Activated CD4-positive, alpha-beta T cell treated with anti-CD3 and anti-CD28 coated beads, Interleukin-2, amount 50 U/mL, for 1 hour (primary cell): ENCODE data around the gene RASAL1.
A peak's percentile ranks its signal among the peaks of the same experiment; 100 is the strongest.

Experiments used
- DNase-seq: peaks from one replicate; pipeline ENCODE4 v3.0.0-alpha.2; 2020

The RASAL1 gene

DNA sequence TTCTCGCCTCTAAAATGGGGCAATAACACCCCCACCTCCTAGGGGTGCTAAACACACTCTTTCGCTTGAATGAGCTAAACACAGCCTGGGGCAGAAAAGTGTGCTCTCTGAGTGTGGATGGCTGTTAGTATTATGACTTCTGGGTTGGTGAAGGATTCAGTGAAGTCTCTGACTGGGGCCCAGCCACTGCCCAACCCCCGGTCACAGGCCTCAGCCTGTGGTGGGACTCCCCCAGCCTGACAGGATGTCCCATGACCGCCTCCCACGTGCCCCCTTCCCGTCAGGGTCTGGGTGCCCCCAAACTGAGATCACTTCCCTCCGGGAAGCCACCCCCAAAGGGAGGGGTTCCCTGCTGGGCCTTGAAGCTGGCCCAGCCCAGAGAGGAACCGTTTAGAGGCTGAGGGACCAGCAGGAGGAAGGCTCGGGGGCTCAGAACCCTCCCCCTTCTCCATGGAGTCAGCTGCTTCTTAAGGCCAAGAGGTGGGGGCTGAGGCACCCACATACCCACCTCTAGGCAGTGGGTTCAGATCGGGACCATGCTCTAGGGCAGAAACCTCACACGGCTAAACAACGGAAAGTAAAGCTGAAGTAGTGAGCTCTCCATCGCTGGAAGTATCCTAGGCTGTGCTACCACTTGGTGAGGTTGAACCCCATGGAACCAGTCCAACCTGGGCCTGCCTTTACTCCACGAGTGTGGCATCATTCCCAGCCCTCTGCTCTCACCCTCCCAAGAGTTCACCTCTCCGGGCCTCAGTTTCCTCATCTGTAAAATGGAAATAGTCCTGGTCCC lies 65.2 kb downstream of the RASAL1 start:
- no peak for DNase-seq

DNA sequence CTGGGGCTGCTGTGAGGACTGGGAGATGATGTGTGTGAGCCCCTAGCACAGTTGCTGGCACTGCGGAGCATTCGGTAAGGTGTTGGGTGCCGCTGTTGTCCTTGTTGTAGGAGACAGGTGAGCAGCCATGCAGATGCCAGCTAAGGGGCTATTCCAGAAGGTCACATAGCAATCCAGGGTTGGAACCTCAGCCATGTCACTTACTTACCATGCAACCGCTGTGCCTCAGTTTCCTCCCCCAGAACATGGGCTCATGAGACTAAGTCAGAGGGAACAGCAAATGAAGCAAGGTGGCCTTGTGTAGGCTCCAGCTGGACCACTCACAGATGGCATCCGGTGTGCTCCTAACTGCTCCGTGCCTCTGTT lies 65.8 kb downstream of the RASAL1 start:
- no peak for DNase-seq

DNA sequence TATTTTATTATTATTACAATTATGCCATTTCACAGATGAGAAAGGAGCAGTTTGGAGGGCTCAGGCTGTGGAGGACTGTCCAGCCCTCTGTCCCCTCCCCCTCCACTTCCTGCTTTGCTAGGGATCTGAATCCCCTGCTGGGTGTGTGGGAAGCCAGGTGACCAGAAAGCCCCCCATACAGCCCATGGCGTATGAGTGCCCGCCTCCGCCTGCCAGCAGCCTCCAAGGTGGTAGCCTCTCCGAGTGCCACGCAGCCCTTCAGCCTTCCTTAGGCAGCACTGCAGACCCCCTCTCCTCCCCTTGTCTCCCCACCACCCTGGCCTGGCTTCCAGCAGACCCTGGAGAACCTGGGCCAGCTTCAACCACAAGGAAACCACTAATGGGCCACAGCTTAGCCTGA lies 66.4 kb downstream of the RASAL1 start:
- no peak for DNase-seq

DNA sequence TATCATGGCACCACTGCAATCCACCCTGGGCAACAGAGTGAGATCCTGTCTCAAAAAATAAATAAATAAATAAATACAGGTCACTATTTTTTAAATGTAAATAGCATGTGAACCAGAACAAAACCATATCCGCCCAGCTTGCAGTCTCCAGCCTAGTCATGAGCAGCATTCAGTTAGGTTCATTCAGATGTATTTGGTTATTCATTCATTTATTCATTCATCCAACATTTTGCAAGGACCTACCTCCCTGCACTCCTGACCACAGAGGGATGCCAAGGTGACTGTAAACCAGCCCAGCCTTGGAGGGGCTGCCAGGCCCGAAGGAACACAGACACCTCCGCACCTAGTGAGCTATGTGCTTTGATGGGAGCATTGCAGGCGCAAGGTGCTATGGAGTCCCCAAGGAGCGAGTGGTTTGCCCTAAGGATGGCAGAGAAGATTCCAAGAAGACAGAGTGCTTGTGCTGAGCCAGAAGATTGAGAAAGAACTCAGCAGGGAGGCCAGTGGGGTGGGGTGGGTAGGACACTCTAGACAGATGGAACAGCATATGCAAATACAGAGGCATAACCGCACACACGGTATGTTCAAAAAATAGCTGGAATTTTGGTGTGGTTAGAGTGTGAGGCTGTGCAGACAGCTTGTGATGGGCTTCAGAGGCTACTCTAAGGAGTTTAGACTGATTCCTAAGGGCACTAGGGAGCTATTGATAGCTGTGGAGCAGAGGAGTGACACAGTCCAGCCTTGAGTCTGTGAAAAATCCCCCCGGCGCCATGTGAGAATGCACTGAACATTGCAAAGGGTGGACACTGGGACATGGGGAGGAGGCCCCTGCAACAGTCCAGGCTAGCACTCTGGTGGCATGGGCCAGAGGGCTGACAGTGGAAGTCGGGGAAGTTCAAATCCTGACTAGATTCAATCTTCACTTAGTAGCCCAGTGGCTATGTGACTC lies 67.3 kb downstream of the RASAL1 start:
- no peak for DNase-seq

DNA sequence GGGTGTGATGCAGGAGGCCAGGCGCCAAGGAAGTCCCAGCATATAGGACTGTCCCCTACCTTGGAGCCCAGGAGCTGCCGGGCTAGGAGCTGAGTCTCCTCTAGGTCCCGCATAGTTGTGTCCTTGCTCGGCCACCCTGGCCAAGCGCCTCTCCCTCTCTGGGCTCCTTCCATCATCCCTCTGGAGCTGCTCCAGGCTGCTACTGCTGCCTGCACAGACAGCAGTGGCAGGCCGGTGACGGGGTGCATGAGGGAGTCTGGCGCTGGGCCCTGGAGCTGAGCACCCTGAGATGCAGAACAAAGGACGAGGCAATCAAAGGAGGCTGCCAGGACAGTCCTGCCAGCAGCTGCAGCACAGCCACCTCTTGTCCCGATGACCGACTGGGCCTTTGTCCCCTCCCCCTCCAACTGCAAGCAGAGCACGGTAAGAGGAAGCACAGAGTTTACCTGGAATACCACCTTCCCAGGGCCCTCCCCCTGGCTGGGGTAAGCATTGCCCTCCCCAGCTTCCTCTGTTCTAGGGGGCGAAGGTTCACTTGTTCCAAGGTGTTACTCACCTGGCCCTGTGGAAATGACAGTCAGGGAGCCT lies 68.7 kb downstream of the RASAL1 start:
- no peak for DNase-seq

DNA sequence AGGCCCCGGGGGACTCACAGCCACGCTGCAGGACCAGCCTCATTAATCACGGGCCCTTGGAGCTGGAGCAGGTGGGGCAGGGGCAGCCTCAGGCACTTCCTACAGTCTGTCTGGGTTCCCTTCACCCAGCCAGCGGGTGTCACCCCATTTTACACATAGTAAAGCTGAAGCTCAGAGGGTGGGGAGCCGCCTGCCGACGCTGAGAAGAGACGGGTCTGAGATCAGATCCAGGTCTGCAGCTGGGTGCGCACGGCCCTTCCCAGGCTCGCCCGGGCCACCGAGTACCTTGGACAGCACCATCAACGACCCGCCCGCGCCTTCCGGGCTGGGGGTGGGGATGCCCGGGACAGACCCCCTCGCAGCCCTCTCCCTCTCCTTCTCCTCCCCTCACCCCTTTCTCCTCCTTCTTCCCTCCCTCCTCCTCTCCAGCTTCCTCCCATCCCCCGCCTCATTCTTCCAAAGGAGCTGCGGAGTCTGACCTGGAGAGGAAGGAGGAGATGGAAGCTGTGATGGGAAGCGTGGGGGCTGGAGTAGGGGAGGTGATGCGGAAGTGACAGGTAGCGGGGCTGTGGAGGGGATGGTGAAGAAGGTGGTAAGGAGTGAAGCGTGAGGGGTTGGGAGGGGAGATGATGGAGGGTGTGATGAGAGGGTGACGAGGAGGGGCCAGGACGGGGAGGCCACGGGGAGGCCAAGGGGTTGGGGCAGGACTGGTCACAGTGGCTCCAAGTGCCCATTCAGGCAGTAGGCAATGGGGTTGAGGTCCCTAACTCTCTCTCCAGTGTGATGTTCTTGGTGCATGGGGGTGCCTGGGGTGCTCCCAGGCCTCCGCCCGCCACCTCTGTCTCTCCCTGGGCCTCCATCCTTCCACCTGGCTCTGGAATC lies 70.2 kb downstream of the RASAL1 start:
- DNase-seq, result no peak

DNA sequence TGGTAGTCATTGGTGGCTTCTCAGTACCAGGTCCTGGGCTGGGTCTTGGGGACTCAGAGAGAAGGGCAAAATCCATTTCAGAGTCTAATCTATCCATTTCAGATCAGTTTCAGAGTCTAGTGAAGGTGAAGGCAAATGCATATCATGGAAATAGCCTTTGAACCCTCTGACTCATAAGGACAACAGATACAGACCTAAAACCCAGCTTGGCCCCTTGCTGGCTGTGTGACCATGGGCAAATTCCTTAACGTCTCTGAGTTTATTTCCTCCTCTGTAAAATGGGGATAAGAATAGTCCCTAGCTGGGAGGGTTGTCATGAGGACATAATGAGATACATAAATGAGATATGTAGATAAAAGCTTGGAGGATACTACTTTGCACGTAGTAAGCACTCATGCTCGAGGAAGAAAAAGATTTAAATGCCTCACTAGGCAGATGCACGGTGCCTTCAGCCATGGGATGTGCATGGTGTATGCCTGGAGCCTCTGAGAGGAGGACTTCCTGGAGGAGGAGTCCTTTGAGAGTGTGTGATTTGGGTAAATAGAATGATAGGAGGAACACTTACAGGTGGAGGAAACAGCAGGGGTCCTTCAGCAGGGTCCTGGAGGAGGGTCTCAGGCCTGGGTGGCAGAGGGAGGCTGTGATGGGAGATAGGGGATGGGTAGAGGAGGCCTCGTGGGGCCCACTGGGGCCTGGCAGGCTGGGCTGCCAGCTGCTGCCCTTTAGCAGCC lies 71.0 kb downstream of the RASAL1 start:
- DNase-seq, result no peak

DNA sequence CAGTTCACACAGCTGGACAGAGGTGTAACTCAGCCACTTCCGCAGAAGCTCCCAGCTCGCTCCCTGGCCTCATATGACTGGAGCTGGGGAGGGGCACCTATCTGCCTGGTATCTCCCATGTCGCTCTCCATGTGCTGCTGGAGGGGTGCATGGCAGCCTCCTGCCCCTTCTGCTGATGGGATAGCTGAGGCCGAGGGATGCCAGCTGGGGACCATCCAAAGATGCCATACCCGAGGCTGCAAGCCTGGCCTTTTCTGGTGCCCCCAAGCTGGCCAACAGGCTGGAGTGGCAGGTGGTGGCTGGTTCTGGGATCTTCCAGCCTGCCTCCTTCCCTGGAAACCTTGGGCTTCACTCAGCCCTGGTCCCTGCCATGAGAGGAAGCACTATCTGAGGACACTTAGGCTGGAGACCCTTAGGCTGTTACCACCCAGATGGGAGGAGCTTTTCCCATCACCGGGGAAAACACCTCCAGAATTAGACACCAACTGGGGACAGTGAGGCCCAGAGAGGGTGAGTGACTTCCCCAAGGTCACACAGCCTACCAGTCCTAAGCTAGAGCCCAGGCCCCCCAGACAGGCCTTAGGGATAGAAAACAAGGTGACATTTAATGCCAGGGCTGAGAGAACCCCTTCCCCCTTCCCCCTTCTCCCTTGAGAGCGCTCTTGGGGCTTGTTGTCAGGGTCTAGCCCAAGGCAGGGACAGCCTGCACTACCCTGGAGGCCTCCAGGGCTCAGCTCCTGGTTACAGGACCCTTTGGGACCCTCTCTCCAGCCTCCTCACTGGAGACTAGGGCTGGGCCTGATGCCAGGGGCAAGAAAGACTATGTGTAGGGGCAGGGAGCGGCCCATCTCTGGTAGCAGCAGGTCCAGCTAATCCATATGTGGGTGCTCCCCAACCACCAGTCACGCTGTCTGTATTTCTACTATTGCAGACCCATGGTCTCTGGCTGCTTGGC lies 71.9 kb downstream of the RASAL1 start:
- no peak for DNase-seq

DNA sequence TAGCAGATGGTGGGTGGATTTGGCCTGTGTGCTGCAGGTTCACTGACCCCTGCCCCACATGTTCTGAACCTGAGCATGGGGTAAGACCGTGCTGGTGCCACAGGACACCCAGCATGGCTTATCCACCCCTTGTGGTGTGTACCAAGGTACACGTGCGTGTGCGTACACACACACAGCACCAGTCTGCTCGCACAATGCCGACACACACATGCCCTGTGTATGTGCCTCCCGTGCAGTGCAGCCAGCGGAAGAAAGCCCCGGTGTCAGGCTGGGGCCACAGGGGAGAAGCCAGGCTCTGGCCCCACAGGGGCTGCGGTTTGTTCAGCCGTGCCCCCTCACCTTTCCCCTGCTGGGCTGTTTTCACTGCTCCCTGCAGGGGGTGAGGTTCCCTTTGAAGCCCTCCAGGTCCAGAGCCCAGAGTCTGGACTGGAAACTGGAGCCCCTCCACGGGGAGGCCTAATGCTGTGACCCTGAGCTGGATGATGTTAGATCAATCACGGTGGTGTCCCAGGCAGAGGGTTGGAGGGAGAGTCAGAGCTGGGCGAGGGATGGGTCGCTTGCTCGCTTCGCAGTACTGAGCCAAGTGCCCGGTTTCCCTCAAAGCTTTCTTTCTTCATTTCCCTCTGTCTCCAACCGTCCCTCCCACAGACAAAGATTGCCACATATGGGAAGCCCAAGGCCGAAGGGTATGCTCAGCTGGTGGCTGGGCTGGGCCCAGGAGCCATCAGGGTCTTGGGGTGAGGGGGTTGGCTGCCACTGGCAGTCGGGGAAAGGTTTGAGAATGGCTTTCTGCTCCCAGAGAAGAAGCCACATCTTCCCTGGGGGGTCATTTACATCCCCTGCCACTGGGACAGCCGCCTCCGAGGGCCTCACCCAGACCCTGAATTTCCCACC lies 72.8 kb downstream of the RASAL1 start:
- no peak for DNase-seq

DNA sequence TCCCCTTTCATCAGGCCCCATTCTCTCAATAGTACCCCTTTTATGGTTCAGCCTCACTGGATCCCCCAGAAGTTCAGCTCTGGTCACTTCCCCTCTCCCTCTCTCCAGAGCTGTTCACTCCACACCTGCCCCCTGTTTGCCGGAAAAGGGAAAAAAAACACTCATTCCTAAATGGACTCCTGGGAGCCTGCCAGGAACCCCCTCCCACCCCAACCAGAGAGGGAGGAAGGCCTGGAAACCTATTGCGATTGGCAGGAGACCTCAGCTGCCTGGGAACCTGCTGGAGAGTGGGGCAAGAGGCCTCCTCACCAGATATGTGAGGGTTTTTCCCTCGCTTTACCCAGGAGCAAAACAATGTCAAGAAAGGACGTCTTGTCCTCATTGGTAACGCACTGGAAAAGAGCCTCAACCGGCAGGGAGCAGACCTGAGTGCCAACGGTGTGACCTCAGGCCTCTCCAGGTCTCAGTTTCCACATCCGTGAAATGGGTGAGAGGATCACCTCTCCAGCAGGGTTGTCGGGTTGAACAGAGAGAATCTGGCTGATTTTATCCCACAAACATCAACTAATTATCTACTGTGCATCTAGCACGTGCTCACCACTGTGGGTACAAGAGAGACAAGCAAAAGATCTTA lies 74.4 kb downstream of the RASAL1 start:
- DNase-seq, result no peak

DNA sequence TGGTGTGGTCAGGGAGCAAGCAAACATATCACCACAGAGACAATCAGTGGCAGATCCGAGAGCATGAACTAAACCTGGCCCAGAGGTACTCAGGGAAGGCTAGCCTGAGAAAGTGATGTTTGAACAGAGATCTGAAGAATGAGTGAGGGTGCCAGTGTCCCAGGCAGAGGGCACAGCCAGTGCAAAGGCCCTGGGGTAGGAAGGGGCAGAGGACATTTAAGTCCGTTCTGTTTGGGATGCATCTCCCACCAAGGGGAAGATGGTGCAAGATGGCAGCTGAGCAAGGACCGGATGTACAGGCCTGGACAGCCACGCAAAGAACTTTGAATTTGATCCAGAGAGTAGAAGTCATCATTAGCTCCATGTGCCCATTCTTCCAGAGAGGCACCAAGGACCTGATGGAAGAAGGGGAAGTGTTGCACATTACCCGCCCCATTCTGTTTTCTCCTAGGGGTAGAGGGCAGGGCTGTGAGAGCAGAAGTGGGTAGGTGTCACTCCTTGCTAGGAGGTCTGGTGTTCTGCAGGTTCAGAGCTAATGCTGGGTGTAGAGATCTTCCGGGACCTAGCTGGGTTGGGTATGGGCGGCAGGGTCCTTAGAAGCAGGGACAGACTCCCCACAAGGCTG lies 75.1 kb downstream of the RASAL1 start:
- no peak for DNase-seq

DNA sequence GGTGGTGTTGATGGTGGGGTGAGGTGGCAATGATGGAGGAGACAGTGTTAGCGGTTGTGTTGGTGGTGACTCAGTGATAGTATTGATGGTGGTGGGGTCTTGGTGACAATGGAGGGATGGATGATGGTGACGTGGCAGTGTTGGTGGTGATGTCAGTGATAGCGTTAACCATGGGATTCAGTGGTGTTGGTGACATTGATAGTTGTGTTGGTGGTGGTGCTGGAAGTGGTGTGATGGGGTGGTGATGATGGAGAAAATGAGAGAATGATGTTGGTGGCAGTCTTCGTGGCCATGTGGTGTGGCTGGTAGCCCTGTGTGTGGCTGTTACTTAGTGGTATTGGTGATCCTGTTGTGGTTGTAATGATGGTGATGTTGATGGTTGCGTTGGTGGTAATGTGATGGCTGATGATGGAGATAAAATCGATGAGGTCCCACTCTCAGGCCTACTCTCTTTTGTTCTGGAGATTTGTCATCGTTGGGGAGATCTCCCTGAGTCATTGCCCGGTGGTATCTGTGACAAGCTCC lies 76.4 kb downstream of the RASAL1 start:
- no peak for DNase-seq

DNA sequence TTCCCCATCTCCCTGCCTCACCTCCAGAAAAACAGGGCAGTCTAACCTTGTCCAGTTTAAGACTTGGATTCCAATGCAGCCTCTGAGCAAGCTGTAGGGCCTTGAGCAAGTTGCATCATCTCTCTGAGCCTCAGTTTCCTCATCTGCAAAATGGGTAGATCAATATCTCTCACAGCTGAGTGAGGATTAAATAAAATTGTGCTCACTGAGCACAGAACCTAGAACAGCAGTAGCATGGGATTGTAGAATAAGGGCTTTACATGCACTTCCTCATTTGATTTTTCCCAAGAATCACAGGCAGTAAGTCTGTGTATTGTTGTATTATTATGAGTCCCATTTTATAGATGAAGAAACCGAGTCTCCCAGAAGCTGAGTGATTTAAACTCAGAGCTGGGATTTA lies 77.0 kb downstream of the RASAL1 start:
- DNase-seq, result no peak

DNA sequence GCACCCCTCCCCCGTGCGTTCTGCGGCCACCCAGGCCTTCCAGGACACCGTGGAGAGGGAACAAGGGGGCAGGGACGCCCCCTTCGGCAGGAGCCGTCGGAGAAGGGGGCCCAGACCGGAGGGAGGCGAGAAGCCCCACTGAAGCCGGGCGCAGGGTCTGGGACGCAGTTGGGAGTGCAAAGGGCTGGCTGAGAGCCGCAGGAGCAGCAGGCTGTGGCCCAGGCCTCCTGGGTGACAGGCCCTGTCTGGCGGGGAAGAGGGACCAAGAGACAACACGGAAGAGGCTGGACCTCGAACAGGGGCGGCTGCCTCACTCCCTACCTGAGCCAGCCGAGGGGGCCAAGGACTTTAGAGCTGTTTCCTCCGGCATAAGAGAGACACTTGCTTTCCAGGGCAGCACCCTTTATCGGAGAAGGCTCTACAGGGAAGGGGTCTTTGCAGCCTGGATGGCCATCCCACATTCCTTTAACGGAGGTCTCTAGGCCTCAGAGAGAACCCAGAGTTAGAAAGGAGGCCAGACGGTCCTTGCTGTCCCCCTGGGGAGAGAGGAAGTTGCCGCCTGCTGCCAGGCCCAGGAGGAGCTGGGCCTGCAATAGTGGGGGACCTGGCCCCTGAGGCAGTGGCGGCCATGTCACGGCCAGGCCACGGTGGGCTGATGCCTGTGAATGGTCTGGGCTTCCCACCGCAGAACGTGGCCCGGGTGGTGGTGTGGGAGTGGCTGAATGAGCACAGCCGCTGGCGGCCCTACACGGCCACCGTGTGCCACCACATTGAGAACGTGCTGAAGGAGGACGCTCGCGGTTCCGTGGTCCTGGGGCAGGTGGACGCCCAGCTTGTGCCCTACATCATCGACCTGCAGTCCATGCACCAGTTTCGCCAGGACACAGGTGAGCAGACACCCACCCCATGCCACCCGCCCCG lies 77.7 kb downstream of the RASAL1 start:
- no peak for DNase-seq

DNA sequence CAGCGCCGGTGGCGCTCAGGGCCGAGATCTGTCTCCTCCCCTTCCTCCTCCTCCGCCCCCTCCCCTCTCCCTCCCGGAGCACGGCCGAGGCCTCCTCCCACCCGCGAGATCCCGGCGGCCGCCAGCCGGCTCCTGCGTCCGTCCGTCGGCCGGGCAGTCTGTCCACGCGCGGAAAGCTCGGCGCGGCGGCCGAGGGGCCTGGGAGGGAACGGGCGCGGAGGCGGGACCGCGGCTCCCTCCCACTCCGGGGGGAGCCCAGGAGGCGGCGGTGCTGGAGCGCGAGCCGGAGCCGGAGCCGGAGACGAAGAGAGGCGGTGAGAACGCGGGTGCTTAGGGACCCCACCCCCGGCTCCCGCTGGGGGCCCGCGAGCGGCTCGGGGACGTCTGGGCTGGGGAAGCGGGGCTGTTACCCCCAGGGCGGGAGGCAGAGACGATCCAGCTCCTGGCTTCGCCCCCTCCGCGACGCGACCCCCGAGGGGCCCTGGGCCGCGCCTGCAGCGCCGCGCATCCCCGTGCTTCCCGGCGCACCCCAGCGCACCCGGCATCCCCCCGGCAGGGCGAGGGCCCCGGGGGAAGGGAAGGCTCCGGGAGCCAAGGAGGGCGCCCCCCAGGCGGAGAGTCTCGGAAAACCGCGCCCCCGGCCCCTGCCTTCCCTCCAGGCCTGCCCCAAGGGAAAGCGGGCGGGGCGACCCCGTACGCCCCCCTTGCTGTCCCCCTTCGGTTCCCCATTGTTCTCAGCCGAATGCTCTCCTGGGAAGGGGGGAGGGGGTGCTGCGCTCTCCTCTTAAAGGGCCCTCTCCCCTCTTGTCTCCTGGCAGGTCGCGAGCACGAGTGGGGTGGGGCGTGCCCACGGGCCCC lies 78.7 kb downstream of the RASAL1 start, which contains the start of gene DTX1:
TSS of gene DTX1 (plus strand) at position 100 of the 858 bp plus-strand sequence. CDS start 1,463 bp downstream, outside the sequence.
- peak; percentile 36 for DNase-seq

DNA sequence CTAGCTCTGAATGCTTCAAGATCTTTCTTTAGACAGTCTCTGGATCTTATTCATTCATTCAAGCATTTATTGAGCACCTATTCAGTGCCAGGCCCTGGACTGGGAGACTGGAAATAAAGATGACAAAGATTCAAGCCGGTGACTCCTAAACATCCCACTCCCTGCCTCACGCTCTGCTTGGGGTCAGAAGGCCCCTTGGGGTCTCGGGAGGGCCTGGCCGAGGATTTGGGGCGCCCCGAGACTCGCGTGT lies 79.3 kb downstream of the RASAL1 start:
- DNase-seq, result no peak
